HG02571 (cell line): ENCODE measurements around the gene CELA2B.
A peak's percentile ranks its signal among the peaks of the same experiment; 100 is the strongest.

Source experiments
- ATAC-seq: cut with Tn5 transposase; IDR thresholded peaks from one replicate; pipeline ENCODE4 v1.9.1; 2021; ENCODE audit warnings: mild to moderate bottlenecking, moderate library complexity; ENCODE audit not compliant: unreplicated experiment

The CELA2B gene

DNA sequence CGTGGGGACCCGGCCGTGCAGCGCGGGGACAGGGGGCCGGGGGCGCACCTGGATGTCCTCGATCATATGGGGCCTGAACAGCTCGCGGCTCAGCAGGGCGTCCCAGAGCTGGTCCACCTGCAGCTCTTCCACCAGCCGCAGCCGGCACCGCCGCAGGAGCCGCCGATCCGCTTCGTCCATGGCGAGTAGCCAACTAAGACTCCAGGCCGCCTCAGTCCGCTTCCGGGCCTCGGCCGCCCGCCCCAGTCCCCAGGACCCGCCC, 48.0 kb downstream of the CELA2B start, which contains the start of gene CASP9:
Gene CASP9, minus strand, starts transcription at position 195 of the 262 bp plus-strand sequence. Its CDS starts 15 bp downstream, at position 180.
- ATAC-seq, result no peak

DNA sequence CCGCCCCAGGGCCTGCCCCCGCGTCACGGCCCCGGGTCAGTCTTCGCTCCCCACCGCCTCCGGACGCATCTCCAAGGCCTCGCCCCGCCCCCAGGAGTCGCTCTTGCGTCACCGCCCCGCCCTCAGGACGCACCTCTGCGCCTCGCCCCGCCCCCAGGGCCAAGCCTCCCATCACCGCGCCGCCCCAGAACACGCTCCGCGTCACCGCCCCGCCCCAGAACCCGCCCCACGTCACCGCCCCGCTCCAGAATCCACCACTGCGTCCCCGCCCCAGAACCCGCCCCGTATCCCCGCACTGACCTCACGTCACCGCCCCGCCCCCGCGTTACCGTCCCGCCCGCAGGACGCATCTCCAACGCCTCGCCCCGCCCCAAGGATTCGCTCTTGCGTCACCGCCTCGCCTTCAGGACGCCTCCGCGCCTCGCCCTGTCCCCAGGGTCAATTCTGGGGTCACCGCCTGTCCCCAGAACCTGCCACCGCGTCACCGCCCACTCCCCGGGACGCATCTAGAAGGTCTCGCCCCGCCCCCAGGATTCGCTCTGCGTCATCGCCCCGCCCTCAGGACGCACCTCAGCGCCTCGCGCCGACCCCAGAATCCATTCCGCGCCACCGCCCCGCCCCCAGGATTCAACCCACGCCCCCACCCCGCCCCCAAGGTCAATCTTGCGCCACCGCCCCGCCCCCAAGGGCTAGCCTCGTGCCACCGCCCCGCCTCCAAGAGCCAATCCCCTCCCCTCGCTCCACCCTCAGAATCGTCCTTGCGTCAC, 48.6 kb downstream of the CELA2B start:
- peak; percentile 39 for ATAC-seq

- peak; percentile 40 for ATAC-seq
These were observed 49.4 kb downstream of the CELA2B start for GRCh38 chr1:15525050-15526020.

GRCh38 chr1:15526021-15526489, 50.2 kb downstream of the CELA2B start:
- ATAC-seq, result no peak

DNA sequence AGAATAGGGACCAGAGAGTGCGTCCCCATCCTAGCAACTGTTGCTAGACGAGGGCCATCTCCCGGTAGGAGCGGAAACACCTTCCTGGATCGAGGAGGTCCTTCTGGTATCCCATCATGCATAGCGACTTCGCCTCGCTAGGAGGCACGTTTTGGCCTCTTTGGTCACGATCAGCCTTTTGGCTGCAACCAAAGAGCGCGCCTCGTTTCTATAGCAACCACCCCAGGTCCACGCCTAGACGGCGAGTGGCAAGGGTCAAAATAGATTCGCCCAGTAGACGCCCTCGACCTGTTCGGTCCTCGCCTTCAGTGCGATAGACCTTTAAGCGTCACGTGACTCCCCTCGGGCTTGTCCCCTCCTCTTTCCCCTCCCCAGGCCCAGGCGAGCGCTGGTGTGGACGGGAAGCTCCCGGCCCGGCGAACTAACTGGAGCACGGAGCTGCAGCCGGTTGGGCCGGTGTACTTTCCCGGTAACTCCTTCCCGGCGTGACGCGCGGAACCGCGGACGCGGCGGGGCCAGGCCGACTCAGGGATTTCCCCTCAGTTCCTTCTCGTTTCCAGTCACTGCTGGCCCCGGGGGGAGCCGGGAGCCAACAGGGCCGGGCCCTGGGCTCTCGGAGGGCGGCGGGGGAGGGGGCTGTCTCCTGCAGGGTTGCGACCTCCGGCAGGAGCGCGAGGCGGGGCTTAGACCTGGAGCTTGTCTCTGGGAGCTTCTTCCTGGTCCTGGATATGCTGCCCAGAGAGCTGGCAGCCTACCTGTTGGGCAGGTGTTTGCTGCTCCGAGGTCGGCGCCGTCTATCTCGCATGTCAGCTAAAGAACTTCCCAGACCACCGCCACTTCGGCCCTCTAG, 50.8 kb downstream of the CELA2B start, which contains the start of gene DNAJC16:
Gene DNAJC16, plus strand, starts transcription at position 359 of the 850 bp plus-strand sequence. CDS start 2,258 bp downstream, outside the sequence.
- ATAC-seq, result peak; percentile 51

DNA sequence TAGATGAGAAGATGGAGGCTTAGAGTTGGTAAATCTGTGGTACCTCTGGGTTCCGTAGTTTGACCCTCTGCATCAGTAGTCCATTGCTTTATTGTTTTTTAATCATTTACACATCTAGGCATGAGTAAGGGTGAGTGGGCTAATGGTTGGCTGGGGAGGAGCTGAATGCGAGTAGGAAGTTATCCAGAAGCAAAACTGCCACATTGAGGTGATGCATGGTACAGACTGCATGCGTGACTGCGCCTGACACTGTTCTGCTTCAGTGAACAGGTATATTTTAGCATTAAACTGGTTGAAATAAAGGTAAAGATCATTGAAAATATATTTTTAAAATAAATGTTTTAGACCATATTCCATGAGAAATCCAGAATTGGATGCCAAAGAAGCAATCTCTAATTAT, 55.1 kb downstream of the CELA2B start:
- no peak for ATAC-seq

DNA sequence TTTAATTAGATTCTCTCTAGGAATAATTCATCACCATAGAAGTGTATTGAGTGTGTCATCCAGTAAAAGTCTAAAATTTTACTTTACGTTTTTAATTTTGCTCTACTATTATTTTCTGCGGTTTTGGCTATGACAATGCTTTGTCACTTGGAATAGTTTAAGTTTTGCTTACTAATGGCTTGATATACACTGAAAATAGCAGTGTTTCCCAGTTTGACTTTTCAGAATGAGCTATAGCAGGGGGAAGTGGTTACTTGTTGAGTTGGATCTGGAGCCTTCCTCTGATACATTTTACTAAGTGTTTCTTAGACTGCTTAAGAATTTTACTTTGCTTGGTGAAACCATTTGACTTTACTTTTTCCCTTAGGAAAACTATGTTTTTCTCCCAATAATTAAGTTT, 55.8 kb downstream of the CELA2B start:
- no peak for ATAC-seq

DNA sequence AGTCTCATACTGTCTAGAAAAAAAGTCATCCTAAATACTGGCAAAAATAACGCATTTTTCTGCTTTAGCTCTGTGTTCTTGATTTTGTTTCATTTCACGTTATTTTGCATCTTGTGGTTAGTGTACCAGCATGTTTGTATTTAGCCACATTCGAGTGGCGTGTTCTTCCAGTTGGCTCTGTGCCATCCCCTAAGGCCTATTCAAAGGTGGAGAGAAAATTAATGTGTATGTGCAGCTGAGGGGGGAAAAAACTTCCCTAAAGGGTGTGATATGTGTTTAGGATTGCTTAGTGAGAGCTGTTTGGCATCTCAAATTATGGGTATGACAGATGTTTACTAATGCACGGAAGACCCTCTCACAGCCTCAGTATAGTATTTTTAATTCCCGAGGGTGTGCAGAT, 62.9 kb downstream of the CELA2B start:
- no peak for ATAC-seq

- no peak for ATAC-seq
These were observed 64.3 kb downstream of the CELA2B start for GRCh38 chr1:15540186-15540585.
